Measurements from ENCODE around the gene KCNQ4.

KCNQ4 gene

DNA sequence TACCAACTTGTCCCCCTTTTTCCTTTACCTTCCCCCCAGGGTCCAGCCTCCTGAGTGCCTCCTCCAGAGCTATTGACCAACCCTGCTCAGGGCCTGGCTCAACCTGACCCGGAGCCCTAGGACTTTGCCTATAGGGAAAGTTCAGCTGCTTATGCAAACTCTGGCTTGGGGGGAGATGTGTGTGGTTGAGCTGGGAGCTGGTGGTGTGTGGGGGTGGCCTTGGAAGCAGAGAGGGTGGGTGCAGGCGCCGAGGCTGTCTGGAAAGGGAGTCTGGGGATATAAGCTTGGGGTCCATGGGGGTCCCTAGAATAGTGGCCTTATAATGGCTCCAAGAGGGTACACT, 14.1 kb downstream of the KCNQ4 start:
- DNase-seq: no peak

DNA sequence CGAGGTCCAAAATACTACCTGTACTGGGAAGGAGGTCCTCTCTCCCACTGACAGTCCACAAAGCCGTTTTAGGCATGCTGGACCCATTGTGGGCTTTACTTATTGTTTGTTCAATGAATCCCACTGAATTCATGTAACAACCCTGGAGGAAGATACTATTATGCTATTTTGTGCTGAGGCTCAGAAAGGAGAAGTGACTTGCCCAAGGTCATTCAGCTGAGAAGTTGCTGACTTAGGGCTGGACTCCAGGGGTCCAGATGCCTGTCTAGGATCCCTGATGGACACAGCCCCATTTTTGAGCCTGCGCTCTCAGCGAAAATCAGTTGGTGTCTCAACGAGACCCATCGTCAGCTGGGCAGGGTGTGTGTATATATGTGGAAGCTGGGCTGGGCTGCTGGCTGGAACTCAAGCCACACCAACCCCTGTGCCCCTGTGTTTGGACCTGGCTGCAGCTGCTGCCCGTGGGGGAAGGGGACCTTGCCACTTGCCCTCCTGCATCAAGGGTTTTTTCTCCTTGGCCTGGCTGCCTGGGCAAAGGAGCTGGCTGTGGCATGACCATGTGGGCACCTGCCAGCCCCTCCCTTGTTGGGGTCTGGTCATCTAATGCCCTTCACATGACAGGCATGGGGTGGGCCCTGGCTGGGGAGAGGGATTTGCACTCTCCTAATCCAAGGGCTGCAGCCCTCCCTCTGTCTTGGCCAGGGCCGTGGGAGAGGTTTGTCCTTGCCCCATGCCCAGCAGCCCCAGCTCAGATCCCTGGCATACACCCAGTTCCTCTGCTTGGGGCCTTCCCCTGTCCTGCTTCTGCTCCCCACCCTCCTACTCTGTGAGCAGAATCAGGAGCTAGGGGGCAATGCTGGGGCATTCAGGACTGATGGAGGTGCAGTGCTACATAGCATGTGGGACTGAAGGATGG, 15.0 kb downstream of the KCNQ4 start:
- DNase-seq: no peak

DNA sequence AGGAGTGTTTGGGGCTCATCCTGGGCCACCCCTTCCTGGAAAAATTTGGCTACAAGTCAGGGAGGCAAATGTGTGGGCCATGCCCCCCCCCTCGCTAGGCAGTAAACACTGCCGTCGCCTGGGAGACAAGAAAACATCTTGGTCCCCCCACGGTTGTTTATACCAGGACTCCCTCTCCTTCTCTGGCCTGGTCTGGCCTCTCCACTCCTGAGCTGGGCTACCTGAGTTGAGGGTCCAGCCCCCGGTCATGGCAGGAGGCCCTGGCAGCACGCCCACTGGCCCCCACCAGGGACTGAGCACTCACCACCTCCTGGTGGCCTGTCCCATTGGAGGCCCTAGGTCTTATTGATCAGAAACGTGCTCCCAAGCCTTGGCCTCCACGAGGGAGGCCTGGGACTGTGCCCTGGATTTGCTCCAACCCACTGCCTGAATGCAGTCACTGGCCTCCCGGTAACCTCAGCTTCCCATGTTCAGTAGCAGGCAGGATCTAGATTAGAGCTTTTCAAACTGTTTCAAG, 15.8 kb downstream of the KCNQ4 start:
- DNase-seq: no peak

DNA sequence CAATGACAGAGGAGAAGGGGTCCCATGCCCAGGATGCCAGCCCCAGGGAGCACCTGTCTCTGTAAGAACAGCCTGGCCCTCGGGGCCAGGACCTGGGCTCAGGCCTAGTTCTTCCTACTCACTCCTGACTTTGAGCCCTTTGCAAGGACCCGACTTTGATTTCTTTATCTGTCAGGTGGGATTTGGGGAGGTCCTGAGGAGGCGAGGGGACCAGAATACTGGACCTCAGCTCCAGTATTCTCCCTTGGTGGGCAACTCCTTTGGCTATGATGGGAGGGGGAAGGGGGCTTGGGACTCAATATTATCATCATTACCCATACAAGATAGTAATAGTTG, 18.1 kb downstream of the KCNQ4 start:
- no peak for DNase-seq

DNA sequence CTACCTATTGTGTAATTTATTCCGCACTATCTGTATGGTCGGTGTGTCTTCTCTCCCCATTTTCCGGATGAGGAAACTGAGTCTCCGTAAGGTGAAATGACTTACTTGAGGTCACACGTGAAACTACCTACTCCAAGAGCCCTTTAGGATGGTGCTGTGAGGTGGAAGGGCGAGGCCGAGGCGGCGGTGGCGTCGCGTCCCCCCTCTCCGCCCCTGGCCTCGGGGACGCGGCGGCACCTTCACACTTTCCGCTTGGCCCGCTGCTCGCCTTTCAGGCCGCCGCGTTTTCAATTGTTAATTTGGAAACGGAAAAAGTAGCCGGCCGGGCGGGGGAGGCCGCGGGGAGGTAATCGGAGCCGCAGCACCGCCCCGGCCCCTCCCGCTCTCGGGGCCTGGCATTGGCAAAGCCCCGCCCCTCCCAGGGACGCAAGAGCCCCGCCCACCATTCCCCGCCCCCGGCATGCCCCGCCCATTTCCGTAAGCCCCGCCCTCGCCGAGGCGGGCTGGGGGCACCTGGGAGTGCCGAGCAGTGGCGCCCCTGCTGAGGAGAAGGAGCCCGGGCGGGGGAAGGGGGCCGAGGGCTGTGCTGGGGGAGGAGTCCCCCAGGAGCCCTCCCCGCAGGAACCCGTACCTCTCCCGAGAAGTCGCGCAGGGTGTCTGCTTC, 18.6 kb downstream of the KCNQ4 start:
- DNase-seq: peak; percentile 76

DNA sequence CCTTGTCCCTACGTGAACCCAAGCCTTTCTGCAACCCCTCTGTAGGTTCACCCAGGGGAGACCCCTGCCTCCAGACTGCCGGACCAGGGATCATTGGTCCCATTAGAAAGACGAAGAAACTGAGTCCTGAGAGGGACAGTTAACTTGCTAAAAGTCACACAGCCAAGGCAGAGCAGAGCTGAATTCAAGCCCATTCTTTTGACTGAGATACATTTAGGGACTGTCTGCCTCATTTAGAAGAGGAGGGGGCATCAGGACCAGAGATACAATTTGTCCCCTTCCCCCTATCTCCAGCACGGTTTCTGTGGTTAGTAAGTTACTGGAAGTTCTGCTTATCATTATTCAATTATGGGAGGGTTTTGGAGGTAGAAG, 19.1 kb downstream of the KCNQ4 start:
- DNase-seq: no peak

DNA sequence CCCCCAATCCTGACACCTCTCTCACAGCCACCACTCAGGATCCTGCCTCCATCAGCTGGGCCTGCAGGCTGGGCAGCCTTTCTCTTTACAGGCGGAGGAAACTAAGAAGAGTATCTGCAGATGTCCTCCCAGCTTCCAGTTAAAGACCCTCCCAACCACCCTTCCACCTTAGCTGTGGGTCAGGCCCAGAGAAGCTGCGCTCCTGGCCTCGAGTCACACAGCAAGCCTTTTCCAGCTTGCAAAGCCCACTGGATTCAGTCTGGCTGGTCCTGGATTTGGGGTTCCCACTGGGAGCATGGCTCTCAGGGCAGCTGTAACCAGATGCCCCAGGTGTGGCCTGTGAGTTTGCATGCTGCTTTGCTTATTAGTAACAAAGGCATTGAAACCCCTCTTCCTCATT, 19.9 kb downstream of the KCNQ4 start:
- no peak for DNase-seq

DNA sequence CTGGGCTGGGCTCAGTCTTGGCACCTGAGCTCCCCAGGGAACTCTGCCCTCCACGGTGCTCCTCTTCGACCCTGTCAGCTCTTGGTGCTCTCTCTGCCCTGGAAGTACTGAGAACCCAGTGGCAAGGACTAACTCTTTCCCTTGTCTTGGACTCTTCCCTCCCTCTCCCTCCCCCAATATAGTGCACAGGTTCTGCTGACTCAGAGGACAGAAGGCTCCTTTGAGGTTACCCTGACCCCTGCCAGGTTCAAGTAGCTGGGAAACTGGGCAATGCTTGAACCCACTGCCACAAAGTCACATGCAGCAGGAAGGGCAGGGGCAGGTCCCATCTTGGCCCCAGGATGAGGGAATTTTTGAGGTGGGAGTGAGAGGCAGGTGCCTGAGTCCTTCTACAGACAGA, 20.3 kb downstream of the KCNQ4 start:
- no peak for DNase-seq

DNA sequence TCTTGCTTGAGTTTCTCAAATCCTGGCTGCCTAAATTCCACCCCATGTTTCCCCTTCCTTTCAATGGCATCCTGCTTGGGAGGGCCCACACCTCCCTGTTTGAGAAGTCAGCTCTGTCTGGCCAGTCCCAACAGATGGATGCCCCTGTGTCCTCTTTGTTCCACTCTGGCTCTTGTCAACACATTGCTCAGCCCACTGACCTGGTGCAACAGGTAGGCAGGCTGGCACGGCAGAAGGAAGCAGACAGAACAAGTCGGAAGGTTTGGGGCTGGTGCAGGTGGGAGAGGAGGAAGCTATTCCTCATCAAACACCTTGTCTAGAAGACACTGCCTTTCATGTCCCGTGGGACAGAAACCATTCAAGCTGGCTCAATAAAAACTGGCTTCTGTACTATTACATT, 22.7 kb downstream of the KCNQ4 start:
- DNase-seq: no peak

DNA sequence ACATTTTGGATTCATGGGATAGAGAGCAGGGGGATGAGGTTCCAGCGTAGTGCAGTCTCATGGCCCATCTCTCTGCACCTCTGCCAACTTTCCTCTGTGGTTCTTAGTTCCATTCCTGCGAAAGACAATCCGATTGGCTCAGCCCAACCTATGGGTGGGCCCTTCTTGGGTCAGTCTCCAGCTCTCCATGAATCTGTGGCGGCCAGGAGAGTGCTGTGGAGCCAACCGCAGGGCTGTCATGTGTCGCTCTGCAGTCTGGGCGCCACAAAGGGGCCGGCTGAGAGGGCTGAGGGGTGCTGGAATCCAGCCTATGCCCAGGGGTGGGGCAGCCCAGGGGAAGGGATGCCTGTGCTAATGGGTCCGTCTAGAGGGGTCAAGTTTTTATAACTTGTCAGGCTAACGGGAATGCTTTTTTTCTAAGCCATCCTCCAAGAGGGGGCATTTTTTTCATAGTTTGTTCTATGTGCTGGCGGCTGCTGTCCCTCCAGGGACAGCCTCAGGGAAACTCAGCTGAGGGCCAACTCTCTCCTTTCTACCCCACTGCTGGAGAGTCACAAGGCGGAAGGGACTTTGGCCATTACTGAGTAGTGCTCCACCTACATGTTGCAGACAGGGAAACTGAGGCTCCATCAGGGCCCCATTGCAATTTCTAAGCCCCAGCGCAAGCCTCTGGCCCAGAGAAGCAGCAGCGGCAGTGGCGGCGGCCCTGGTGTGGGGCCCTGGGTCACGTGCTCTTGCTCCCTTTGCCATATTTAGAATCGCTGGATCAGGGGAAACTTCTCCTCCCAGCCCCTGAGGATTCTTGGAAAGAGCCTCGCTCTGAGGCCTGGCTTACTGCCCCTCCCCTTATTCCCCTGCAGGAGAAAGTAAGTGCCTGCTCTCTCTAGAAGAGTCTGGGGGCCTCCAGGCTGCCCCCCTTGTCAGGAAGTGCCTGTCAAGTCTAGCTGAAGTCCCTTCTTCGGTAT, 23.4 kb downstream of the KCNQ4 start:
- no peak for DNase-seq

DNA sequence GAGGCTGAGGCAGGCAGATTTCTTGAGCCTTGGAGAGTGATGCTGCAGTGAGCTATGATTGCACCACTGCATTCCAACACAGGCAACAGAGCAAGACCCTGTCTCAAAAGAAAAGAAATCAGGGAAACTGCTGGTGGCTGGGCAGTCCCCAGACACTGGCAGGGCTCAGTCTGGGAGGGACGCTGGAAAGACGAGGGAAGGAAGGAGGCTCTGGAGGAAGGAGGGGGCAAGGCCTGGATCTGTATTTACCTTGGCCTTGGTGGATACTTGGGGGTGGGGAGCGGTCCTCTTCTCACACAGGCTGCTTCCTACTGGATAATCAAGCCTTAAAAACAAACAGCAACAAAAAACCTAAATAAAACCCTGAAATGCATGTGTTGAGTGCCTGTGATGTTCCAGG, 24.4 kb downstream of the KCNQ4 start:
- DNase-seq: no peak

DNA sequence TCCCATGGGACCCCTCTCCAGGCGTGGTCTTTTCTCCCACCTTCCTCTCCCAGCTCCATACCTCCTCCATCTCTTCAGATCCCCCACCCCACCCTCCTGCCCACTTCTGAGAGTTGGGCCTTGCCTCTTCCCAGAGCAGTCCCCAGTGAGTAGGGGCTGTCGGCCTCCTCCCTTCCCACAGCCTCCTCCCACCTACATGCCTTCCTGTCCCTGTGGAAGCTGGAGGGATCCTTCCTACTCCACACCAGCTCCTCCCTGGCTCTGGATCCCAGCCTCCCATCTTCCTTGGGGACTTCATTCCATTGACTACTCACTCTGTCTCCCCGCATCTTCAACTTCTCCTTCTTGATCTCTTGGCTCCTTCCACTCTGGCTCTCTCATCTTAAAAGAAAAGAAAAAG, 24.9 kb downstream of the KCNQ4 start:
- no peak for DNase-seq

DNA sequence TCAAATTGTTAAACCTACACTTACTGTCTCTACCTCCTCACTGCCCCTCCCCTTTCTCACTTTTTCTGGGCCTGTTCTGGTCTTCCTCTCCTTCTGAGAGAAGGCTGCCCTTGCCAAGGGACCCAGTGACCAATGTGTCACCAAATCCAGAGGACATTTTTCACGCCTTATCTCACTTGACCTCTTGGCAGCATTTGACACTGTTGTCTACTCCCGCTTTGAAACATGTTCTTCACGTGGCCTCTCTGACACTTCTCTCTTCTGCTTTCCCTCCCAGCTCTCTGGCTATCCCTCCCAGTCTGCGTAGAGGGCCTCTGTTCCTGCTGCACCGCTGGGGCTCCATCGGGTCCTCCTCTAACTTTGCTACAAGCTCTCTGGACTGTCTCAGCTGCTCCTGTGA, 25.3 kb downstream of the KCNQ4 start:
- no peak for DNase-seq

DNA sequence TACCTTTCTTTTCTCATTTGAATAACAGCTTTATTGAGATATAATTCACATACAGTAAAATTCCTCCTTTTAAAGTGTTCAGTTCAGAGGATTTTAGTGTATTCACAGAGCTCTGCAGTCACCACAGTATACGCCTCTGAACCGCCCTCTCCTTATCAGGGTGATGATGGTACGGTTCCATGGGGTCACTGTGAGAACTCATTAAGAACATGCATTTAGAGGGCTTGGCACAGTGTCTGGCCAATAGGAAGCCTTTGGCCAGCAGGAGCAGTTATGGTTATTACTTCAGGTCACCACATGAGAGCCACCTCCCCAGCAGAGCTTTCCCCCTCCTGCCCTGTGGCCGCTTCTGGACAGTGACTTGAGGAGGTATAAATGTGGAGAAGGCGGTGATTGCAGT, 27.3 kb downstream of the KCNQ4 start:
- DNase-seq: no peak

DNA sequence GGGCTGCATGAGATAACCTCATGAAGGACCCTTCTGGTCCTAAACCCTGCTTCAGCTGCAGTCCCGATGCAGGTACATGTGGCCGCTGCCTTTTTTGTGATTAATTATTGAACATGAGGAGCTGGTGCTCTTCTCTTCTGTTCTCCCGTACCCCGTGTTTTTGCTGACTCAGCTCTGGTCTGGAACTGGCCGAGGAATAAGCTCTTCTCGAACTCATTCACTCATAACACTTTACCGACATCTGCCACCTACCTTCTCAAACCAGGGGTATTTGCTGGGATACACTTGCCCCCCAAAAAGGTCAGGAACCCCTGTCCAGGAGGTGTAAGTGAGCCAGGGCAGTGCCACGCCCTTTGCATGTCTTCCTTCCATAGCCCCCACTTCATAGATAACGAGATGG, 31.8 kb downstream of the KCNQ4 start:
- DNase-seq: no peak

DNA sequence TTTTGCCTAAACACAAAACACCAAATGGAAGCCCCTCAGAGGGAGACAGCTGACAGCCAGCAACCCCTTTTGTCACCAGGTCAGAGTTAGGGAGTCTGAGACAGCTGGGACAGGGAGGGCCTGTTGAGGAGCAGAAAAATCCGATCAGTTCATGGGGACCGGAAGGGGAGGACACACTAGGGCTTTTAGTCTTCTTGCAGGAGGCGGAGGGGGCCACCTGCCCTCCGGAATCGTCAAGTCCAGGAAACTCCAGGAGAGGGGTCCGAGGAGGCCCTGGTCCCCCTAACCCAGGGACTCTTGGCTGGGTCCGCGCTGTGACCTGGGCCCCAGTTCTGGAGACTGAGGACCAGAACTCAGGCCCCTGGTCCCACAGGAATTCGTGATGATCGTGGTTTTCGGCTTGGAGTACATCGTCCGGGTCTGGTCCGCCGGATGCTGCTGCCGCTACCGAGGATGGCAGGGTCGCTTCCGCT, 34.2 kb downstream of the KCNQ4 start:
- DNase-seq: no peak

DNA sequence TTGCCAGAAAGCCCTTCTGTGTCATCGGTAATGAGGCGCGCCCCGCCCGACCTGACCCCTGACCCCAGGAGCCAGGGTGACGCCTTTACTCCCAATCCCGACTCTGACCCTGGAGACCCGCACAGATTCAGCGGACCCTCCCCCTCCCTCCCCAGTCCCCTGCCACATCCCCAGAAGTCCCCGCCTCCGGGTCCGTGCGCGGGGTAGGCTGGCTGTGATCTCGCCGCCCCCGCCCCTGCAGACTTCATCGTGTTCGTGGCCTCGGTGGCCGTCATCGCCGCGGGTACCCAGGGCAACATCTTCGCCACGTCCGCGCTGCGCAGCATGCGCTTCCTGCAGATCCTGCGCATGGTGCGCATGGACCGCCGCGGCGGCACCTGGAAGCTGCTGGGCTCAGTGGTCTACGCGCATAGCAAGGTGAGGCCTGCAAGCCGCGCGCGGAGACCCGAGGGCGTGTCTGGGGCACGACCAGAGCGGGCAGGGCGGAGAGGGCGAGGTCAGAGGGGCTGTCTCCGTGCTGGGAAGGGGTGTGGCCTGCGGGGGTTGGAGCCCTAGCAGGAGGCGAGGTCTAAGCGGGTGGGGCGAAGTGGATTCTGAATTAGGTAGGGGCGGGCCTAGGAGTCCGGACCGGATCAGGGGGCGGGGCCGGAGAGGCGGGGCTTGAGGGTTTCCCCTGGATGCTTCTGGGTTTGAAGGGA, 34.8 kb downstream of the KCNQ4 start:
- peak; percentile 65 for DNase-seq

DNA sequence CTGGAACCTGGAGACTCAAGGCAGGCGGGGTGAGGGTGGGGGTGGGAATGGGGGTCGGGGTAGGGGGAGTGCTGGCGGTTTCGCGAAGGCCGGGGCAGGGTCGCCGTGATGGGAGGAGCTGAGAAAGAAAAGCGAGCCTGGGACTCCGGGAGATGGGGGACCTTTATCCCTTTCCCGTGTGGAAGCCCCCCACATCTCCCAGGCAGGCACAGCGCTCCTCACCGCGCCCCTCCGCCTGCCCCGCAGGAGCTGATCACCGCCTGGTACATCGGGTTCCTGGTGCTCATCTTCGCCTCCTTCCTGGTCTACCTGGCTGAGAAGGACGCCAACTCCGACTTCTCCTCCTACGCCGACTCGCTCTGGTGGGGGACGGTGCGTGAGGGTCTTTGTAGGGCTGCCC, 35.5 kb downstream of the KCNQ4 start:
- DNase-seq: no peak

DNA sequence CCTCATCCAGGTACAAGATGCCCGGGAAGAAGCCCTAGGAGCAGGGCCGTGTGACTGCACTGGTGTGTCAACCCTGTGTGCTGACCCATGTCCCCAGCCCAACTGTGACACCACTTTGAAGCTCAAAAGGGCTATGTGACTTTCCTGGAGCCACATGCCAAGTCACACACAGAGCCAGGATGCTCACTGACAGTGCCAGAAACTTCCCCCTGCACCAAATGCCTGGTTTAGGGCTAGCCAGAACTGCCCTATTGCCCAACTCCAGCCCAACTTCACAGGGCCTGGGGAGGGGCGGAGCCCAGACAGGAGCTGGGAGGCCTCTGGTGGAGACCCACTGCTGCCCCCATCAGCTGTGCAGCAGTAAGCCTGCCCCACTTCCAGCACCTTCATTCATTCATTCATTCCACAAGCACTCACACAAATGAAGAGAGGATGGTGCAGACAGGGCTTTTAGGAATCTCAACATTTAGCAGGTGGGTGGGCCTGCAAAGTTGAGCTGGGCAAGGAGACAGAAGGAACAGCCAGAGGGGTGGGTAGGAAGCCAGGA, 36.7 kb downstream of the KCNQ4 start:
- peak; percentile 20 for DNase-seq

DNA sequence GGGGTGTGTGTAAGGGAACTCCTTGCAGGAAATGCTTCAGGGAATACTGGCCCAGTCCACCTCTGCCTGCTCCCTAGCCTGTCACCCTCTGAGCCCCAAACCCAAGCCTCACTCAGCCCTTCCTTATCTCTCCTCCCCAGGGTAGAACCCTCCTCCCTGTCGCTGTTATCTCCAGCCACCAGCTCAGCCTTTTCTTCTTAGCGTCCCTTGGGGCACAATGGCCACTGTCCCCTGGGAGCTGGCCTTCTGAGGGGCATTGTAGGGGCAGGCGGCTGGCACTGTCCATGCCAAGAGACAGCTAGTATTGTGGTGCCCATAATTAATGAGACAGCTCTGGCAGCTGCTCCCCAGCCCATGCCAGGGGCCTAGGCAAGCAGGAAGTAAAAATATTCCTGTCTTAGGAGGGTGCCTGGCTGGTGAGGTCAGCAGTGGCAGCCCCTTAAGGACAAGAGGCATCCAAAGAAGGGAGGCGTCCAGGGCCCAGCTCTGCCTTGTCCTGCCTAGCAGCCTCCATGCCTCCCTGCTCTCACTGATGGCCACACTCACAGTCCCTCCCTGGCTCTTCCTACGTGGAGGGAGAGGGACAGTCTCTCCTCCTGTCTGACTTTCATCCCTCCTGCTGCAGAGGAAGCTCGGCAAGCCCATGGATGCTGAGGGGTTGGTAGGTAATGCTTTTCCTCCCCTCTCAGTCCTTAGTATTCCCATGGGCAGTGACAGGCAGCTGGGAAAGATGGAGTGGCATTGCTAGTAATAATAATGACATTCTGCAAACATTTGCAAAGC, 37.5 kb downstream of the KCNQ4 start:
- DNase-seq: no peak

DNA sequence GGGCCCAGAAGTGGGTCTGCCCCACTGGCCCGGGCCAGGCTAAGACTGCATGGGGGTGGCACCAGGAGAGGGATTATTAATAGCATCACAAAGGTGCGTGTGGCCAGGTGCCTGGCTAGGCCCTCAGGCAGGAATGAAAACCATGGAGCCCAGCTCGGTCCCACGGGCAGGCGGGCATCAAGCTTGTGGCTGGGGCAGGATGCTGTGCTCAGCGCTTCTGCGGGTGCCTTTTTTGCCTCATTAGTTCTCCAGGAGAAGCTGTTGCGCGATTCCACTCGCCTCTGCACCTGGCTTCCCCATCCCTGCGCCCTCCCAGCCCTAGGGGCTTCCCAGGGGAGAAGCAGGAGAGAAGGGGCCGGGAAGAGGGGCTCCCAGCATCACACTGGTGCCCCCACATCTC, 39.3 kb downstream of the KCNQ4 start:
- DNase-seq: no peak

DNA sequence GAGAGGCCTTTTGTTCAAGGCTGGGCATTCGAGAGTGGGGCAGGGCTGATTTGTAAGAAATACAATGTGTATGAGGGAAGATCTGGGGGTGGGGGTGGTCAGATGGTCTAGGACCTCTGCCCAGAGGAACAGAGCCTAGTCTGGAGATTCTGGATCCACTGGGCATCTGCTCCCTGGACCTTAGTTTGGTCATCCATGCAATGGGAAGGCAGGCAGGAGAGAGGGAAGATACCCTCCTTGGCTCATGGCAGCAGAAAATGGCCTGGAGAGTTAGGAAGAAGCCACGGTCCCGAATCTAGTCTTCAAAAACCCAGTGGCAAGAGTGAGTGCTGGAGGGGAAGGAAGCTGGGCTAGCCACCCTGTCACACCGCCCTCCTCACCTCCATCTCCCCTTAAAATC, 39.8 kb downstream of the KCNQ4 start:
- no peak for DNase-seq
